ENCODE results near the gene SMIM35.
"Not testable (repeated sequence)": the region's sequence is repeated elsewhere in the genome, so short reads cannot be mapped to it uniquely, and the experiment has no call there.

The SMIM35 gene

GRCh38 chr11:117979481-117980211, 107.1 kb downstream of the SMIM35 start:
- Histone ChIP-seq H3K27me3 (ENCODE audit: insufficient read depth, low read length) (peaks cover 34% of the 10 kb centered on the region), H2AFZ (ENCODE audit: low read length, unreplicated experiment) (no peak overlapping the region)

GRCh38 chr11:117978991-117979390, 107.8 kb downstream of the SMIM35 start:
- Histone ChIP-seq H3K27ac (ENCODE audit: low read depth, low read length) (no peak overlapping the region), H3K4me3 (ENCODE audit: low read depth, low read length) (no peak overlapping the region), H3K79me2 (ENCODE audit: control insufficient read depth, insufficient read depth, low read length, unreplicated experiment) (no peaks in the 10 kb centered on the region), H2AFZ (ENCODE audit: low read length, unreplicated experiment) (no peak overlapping the region), H3K4me1 (ENCODE audit: control insufficient read depth, insufficient read depth, low read length, unreplicated experiment) (no peaks in the 10 kb centered on the region), H3K27me3 (ENCODE audit: insufficient read depth, low read length) (peaks cover 28% of the 10 kb centered on the region), H3K36me3 (ENCODE audit: insufficient read depth, low read length) (no peaks in the 10 kb centered on the region)

More at GRCh38 chr11:117979481-117980211, 107.1 kb downstream of the SMIM35 start:
- Histone ChIP-seq H3K4me3 (ENCODE audit: low read depth, low read length) (no peak overlapping the region), H3K36me3 (ENCODE audit: insufficient read depth, low read length) (no peaks in the 10 kb centered on the region), H3K4me1 (ENCODE audit: control insufficient read depth, insufficient read depth, low read length, unreplicated experiment) (no peaks in the 10 kb centered on the region), H3K27ac (ENCODE audit: low read depth, low read length) (no peak overlapping the region), H3K79me2 (ENCODE audit: control insufficient read depth, insufficient read depth, low read length, unreplicated experiment) (no peaks in the 10 kb centered on the region)

- H3K27ac ChIP-seq (ENCODE audit: low read depth, low read length); H3K4me3 ChIP-seq (ENCODE audit: low read depth, low read length); H2AFZ ChIP-seq (ENCODE audit: low read length, unreplicated experiment); H3K36me3 ChIP-seq (ENCODE audit: insufficient read depth, low read length); H3K4me1 ChIP-seq (ENCODE audit: control insufficient read depth, insufficient read depth, low read length, unreplicated experiment); H3K79me2 ChIP-seq (ENCODE audit: control insufficient read depth, insufficient read depth, low read length, unreplicated experiment): not testable (repeated sequence)
- peaks cover 22% of the 10 kb centered on the region for H3K27me3 ChIP-seq (ENCODE audit: insufficient read depth, low read length)
Measured at GRCh38 chr11:117978291-117978910, 108.4 kb downstream of the SMIM35 start.

- H3K4me3 ChIP-seq (ENCODE audit: low read depth, low read length); H3K79me2 ChIP-seq (ENCODE audit: control insufficient read depth, insufficient read depth, low read length, unreplicated experiment); H2AFZ ChIP-seq (ENCODE audit: low read length, unreplicated experiment); H3K36me3 ChIP-seq (ENCODE audit: insufficient read depth, low read length); H3K27ac ChIP-seq (ENCODE audit: low read depth, low read length); H3K4me1 ChIP-seq (ENCODE audit: control insufficient read depth, insufficient read depth, low read length, unreplicated experiment): not testable (repeated sequence)
- peaks cover 19% of the 10 kb centered on the region for H3K27me3 ChIP-seq (ENCODE audit: insufficient read depth, low read length)
Measured at GRCh38 chr11:117977612-117978264, 109.0 kb downstream of the SMIM35 start.

GRCh38 chr11:117977029-117977428, 109.7 kb downstream of the SMIM35 start:
- Histone ChIP-seq H3K27me3 (ENCODE audit: insufficient read depth, low read length) (peaks cover 18% of the 10 kb centered on the region), H3K4me3 (ENCODE audit: low read depth, low read length) (no peak overlapping the region), H2AFZ (ENCODE audit: low read length, unreplicated experiment) (no peak overlapping the region), H3K4me1 (ENCODE audit: control insufficient read depth, insufficient read depth, low read length, unreplicated experiment) (no peaks in the 10 kb centered on the region), H3K36me3 (ENCODE audit: insufficient read depth, low read length) (no peaks in the 10 kb centered on the region), H3K79me2 (ENCODE audit: control insufficient read depth, insufficient read depth, low read length, unreplicated experiment) (no peaks in the 10 kb centered on the region), H3K27ac (ENCODE audit: low read depth, low read length) (no peak overlapping the region)

GRCh38 chr11:117976445-117976844, 110.3 kb downstream of the SMIM35 start:
- Histone ChIP-seq H3K79me2 (ENCODE audit: control insufficient read depth, insufficient read depth, low read length, unreplicated experiment) (no peaks in the 10 kb centered on the region), H3K4me1 (ENCODE audit: control insufficient read depth, insufficient read depth, low read length, unreplicated experiment) (no peaks in the 10 kb centered on the region), H3K27ac (ENCODE audit: low read depth, low read length) (no peak overlapping the region), H2AFZ (ENCODE audit: low read length, unreplicated experiment) (no peak overlapping the region), H3K36me3 (ENCODE audit: insufficient read depth, low read length) (no peaks in the 10 kb centered on the region), H3K27me3 (ENCODE audit: insufficient read depth, low read length) (peaks cover 16% of the 10 kb centered on the region), H3K4me3 (ENCODE audit: low read depth, low read length) (no peak overlapping the region)

GRCh38 chr11:117973503-117973860, 113.3 kb downstream of the SMIM35 start:
- Histone ChIP-seq H3K79me2 (ENCODE audit: control insufficient read depth, insufficient read depth, low read length, unreplicated experiment) (no peaks in the 10 kb centered on the region), H3K27ac (ENCODE audit: low read depth, low read length) (no peak overlapping the region), H2AFZ (ENCODE audit: low read length, unreplicated experiment) (no peak overlapping the region), H3K27me3 (ENCODE audit: insufficient read depth, low read length) (peaks cover 30% of the 10 kb centered on the region), H3K4me1 (ENCODE audit: control insufficient read depth, insufficient read depth, low read length, unreplicated experiment) (no peaks in the 10 kb centered on the region), H3K36me3 (ENCODE audit: insufficient read depth, low read length) (no peaks in the 10 kb centered on the region), H3K4me3 (ENCODE audit: low read depth, low read length) (no peak overlapping the region)

- no peak overlapping the region for H3K4me3 ChIP-seq (ENCODE audit: low read depth, low read length)
- H3K4me1 ChIP-seq (ENCODE audit: control insufficient read depth, insufficient read depth, low read length, unreplicated experiment), result no peaks in the 10 kb centered on the region
- no peak overlapping the region for H3K27ac ChIP-seq (ENCODE audit: low read depth, low read length)
- no peak overlapping the region for H2AFZ ChIP-seq (ENCODE audit: low read length, unreplicated experiment)
- H3K36me3 ChIP-seq (ENCODE audit: insufficient read depth, low read length), result no peaks in the 10 kb centered on the region
- no peaks in the 10 kb centered on the region for H3K79me2 ChIP-seq (ENCODE audit: control insufficient read depth, insufficient read depth, low read length, unreplicated experiment)
- peaks cover 31% of the 10 kb centered on the region for H3K27me3 ChIP-seq (ENCODE audit: insufficient read depth, low read length)
Measured at GRCh38 chr11:117972629-117973502, 113.9 kb downstream of the SMIM35 start.

- Histone ChIP-seq H3K27ac (ENCODE audit: low read depth, low read length) (no peak overlapping the region), H3K27me3 (ENCODE audit: insufficient read depth, low read length) (peaks cover 31% of the 10 kb centered on the region), H3K4me3 (ENCODE audit: low read depth, low read length) (no peak overlapping the region), H3K79me2 (ENCODE audit: control insufficient read depth, insufficient read depth, low read length, unreplicated experiment) (no peaks in the 10 kb centered on the region), H3K4me1 (ENCODE audit: control insufficient read depth, insufficient read depth, low read length, unreplicated experiment) (no peaks in the 10 kb centered on the region), H3K36me3 (ENCODE audit: insufficient read depth, low read length) (no peaks in the 10 kb centered on the region), H2AFZ (ENCODE audit: low read length, unreplicated experiment) (no peak overlapping the region)
Measured at GRCh38 chr11:117972044-117972443, 114.7 kb downstream of the SMIM35 start.

GRCh38 chr11:117970400-117971024, 116.3 kb downstream of the SMIM35 start:
- Histone ChIP-seq H3K4me1 (ENCODE audit: control insufficient read depth, insufficient read depth, low read length, unreplicated experiment) (no peaks in the 10 kb centered on the region), H3K36me3 (ENCODE audit: insufficient read depth, low read length) (no peaks in the 10 kb centered on the region), H2AFZ (ENCODE audit: low read length, unreplicated experiment) (no peak overlapping the region), H3K27ac (ENCODE audit: low read depth, low read length) (no peak overlapping the region), H3K79me2 (ENCODE audit: control insufficient read depth, insufficient read depth, low read length, unreplicated experiment) (no peaks in the 10 kb centered on the region), H3K27me3 (ENCODE audit: insufficient read depth, low read length) (peaks cover 29% of the 10 kb centered on the region), H3K4me3 (ENCODE audit: low read depth, low read length) (no peak overlapping the region)

All from ACC112 (cell line).